Ectodermal cell (in vitro differentiated cells): ENCODE data around the gene AHRR.

Experiments used
- H3K27ac ChIP-seq: 2 replicates; pipeline ENCODE4 v1.7.0; 2013; ENCODE audit warnings: mild to moderate bottlenecking, low read depth, low read length; ENCODE audit not compliant: insufficient read depth, poor library complexity, severe bottlenecking
- H3K27me3 ChIP-seq: 2 replicates; pipeline ENCODE4 v1.7.0; 2013; ENCODE audit warnings: mild to moderate bottlenecking, low read length; ENCODE audit not compliant: insufficient read depth, control insufficient read depth, poor library complexity, severe bottlenecking
- H3K36me3 ChIP-seq: one replicate; pipeline ENCODE4 v1.7.0; 2013; ENCODE audit warnings: low read length; ENCODE audit not compliant: control insufficient read depth, insufficient read depth
- H3K4me1 ChIP-seq: one replicate; pipeline ENCODE4 v1.7.0; 2013; ENCODE audit warnings: low read length; ENCODE audit not compliant: control insufficient read depth, insufficient read depth
- H3K4me3 ChIP-seq: 2 replicates; pipeline ENCODE4 v1.7.0; 2013; ENCODE audit warnings: low read depth, low read length, control low read depth; ENCODE audit not compliant: insufficient read depth
- H3K9me3 ChIP-seq: 2 replicates; pipeline ENCODE4 v1.7.0; 2013; ENCODE audit warnings: mild to moderate bottlenecking, low read length, moderate library complexity; ENCODE audit not compliant: control insufficient read depth
- WGBS, 2 experiments: methylation state at CpG; one replicate each; pipeline ENCODE4 v1.1.7; 2013; ENCODE audit warnings: missing lambda C conversion rate in 2 of 2; 5-methylcytosine and 5-hydroxymethylcytosine counted together

The AHRR gene

DNA sequence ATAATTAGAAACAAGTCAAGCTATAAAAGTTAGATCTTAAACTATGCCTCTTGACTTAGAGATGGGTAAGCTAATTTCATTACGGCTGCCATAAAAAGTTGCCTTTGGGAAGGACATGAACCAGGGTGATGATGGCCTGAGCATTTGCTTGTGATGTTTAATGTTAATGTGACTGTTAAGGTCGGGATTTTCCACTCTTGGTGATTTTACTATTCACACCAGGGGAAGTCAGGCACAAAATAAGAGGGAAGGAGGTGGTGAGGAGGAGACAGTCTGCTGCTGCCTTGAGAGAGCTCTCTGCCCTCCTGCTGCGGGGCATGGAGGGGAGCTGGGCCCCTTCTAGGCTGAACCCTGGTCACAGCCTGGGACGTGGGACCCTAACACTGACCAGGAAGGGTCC lies 34.4 kb downstream of the AHRR start:
- H3K4me3 ChIP-seq, result no peak overlapping the region
- H3K4me1 ChIP-seq, result no peaks in the 10 kb centered on the region
- H3K27me3 ChIP-seq, result no peaks in the 10 kb centered on the region
- no peaks in the 10 kb centered on the region for H3K9me3 ChIP-seq
- no peaks in the 10 kb centered on the region for H3K36me3 ChIP-seq
- no peak overlapping the region for H3K27ac ChIP-seq
- whole genome bisulfite sequencing, 2 experiments, result 78 to 91% methylated on average over 4 of the region's 4 CpGs

DNA sequence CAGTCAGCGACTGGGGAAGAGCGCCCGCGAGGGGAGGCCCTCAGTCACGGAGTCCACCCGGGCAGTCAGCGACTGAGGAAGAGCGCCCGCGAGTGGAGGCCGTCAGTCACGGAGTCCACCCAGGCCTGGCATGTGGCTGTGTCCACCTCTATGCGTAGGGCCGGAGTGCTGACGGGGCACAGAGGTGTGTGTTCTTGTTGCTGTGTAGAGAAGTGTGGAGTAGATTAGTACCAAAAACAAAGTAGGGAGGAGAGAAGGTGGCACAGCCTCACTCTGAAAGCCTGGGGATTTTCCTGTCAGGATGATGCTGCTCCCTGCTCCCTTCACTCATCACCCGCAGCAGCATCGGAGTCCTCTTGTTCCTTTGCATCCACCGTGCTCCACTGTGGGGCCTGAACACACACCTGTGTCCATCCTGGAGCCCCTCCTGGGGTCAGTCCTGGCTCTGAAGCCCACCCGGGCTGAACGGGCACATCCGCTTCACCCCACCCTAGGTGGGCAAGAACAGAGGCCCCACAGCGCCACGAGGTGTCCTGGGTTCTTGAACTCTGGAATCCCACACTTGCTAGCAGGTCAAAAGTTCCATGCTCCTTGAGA lies 37.9 kb downstream of the AHRR start:
- no peaks in the 10 kb centered on the region for H3K4me1 ChIP-seq
- WGBS, 2 experiments, result 94 to 96% methylated on average over 23 of the region's 23 CpGs
- H3K27ac ChIP-seq, result no peak overlapping the region
- no peaks in the 10 kb centered on the region for H3K27me3 ChIP-seq
- H3K9me3 ChIP-seq, result no peaks in the 10 kb centered on the region
- no peaks in the 10 kb centered on the region for H3K36me3 ChIP-seq
- H3K4me3 ChIP-seq, result no peak overlapping the region

DNA sequence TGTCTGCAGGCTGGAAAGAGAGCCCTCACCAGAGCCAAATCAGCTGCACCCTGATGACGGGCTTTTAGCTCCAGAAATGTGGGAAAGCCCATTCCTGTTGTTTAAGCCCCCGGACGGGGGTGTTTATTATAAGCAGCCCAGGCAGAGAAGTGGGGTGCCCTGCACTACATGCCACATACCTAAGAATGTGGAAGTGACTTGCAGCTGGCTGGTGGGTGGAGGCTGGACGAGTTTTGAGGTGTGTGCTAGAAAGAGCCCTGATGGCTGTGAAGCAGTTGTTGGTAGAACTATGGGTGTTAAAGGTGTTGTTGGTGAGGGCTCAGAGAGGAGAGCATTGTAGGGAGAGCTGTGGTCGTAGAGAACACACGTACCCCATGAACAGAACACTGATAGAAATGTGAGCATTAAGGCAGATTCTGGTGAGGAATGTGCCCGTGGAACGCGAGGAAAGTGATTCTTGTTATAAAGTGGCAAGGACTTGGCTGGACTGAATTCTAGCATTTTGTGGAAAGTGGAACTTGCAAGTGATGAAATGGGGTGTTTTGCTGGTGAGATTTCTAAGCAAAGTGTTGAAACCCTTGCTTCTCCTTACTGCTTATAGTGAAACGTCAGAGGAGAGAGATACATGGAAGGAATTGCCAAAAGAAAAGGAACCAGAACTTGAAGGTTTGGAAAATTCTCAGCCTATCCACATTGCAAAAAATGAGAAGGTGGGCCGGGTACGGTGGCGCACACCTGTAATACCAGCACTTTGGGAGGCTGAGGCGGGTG lies 38.9 kb downstream of the AHRR start:
- Histone ChIP-seq H3K4me1 (no peaks in the 10 kb centered on the region), H3K9me3 (no peaks in the 10 kb centered on the region), H3K36me3 (no peaks in the 10 kb centered on the region), H3K27ac (no peak overlapping the region), H3K27me3 (no peaks in the 10 kb centered on the region), H3K4me3 (no peak overlapping the region)
- WGBS, 2 experiments, result 89 to 91% methylated on average over 14 of the region's 14 CpGs

DNA sequence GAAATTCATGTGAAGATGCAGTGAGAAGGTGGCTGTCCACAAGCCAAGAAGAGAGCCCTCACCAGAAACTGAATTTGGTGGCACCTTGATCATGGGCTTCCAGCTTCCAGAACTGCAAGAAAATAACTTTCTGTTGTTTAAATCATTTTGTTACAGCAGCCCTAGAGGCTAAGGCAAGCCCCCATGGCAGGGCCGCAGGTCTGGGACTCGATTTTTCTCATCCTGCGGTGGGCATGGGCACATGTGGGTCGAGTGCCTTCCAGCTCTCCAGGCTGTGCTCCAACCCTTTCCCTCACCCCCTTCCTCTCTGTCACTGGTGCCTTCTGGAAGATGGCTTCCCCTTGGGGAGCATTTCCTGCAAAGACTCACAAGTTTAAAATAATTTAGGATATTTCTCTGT lies 40.7 kb downstream of the AHRR start:
- Histone ChIP-seq H3K9me3 (no peaks in the 10 kb centered on the region), H3K4me3 (no peak overlapping the region), H3K27me3 (no peaks in the 10 kb centered on the region), H3K4me1 (no peaks in the 10 kb centered on the region), H3K36me3 (no peaks in the 10 kb centered on the region), H3K27ac (no peak overlapping the region)
- WGBS, 2 experiments, result 87 to 91% methylated on average over 4 of the region's 4 CpGs

DNA sequence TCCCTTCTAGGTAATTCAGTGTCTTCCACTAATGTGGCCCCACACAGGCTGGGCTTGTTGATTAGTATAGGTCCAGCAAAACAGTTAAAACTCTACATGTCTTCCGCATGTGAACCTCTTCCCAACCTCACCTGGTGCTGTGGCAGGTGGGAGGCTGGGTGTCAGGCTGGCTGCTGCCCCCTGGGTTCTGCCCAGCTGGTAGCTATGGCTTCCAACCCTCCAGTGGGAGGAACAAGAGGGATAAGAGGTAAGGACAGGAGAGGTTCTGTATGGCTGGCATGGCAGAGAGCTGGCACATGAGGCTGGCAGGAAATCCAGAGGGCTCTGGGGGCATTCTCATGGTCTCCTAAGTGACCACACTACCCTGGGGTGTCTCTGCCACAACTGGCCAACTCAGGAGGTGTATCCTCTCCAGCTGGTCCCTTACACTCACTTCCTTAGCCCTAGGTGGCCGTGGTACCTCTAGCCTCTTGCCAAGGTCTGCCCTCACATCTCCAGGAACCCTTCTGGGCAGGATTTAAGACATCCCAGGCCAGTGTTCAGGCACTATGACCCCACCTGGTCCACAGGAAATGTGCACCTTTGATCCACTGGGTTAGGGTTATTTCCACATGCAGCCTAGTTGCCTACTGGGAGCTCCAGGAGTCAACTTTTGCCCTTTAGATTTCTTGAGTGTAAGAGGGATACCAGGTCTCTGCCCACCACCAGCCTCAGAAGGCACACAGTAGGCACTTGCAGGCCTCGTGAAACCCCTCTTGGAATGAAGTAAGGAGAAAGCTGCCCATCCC lies 41.7 kb downstream of the AHRR start:
- 80 to 90% methylated on average over 3 of the region's 3 CpGs for WGBS, 2 experiments
- no peaks in the 10 kb centered on the region for H3K36me3 ChIP-seq
- no peaks in the 10 kb centered on the region for H3K27me3 ChIP-seq
- H3K4me3 ChIP-seq, result no peak overlapping the region
- no peak overlapping the region for H3K27ac ChIP-seq
- no peaks in the 10 kb centered on the region for H3K9me3 ChIP-seq
- no peaks in the 10 kb centered on the region for H3K4me1 ChIP-seq

DNA sequence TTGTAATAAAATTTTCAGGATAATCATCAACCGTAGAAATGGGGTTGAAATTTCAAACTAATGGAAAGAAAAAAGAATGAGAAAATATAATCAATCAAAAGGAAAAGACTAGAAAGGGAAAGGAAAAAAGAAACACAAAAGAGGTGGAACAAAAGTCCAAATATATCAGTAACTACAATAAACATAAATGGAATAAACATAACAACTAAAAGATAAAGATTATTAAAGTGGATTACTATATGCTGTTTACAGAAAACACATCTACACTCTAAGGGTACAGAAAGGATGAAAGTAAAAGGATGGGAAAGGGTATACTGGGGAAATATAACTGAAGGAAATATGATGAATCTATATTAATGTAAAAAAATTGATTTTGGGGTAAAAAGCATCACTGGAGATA lies 43.0 kb downstream of the AHRR start:
- Histone ChIP-seq H3K4me3 (no peak overlapping the region), H3K4me1 (no peaks in the 10 kb centered on the region), H3K27ac (no peak overlapping the region), H3K9me3 (no peaks in the 10 kb centered on the region), H3K36me3 (no peaks in the 10 kb centered on the region), H3K27me3 (no peaks in the 10 kb centered on the region)
- WGBS, 2 experiments, result 90 to 100% methylated on average over 1 of the region's 1 CpG

DNA sequence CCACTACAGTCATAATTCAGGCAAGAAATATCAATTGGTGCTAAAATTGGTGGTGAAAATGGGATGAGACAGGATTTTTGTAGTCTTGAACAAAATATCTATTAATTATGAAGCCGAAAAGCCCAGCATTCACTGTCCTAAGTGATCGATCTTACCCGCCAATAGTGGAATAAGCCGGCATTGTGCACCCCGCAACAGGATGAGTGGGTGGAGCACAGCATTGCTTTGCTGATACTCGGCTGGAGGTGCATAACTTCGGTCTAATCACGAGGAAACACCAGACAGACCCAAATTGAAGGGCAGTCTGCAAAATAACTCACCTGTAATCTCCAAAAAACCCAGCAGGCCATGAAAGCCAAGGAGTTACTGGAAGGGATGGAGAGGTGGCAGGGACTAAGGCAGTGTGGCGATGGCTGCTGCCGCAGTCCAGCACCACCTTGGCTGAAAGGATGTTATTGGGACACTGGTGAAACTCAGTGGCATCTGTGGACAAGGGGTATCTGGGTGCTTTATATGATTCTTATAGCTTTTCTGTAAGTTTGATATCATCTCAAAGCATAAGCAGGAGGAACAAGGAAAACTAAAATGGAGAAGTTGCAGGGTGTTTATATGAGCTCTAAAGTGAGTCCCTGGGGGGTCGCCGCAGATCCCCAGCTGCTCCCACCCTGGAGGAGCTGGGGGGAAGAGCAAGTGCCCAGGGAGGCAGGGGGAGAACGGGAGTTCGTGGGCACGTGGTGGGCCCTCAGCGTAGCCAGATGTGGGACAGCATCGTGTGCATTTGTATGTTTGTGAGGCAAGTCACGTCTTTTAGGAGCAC lies 45.2 kb downstream of the AHRR start:
- Histone ChIP-seq H3K4me1 (no peaks in the 10 kb centered on the region), H3K27me3 (no peaks in the 10 kb centered on the region), H3K9me3 (no peaks in the 10 kb centered on the region), H3K27ac (no peak overlapping the region), H3K36me3 (no peaks in the 10 kb centered on the region), H3K4me3 (no peak overlapping the region)
- WGBS, 2 experiments, result 91 to 94% methylated on average over 18 of the region's 18 CpGs

DNA sequence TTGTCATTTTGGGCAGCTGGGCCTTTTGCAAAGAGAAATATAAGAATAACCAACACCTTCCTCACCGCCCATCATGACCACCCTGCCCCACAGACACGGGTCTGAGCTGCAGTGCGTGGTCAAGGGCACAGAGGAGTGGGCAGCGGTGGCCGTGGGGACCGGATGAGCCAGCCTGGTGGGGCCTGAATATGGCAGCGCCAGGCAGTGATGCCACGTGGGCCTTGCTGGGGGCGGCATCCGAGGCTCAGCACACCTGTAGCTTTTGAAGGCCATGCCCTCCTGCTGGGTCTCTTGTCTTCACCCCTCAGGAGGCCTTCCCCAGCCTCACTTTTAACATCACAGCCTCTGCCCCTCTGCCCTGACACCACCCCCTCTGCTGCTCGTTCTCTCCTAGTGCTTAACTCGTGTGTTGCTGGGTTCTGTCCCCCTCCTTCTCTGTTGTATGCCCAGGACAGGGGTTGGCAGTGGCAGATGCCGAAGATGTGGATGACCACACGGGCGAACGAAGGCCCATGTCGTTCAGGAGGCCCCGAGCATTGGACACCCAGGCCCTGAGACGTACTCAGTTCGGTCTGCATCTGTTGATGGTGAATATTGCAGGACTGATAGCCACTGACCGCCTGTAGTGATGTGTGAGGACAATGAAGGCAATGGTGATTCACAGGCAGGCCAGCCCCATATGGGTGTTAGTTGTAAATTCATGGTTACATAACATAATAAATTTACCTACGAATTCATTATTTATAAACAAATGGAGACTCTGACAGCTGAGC lies 46.0 kb downstream of the AHRR start:
- 84% methylated on average over 21 to 22 of the region's 22 CpGs for WGBS, 2 experiments
- H3K4me3 ChIP-seq, result no peak overlapping the region
- H3K9me3 ChIP-seq, result no peaks in the 10 kb centered on the region
- no peaks in the 10 kb centered on the region for H3K36me3 ChIP-seq
- H3K4me1 ChIP-seq, result no peaks in the 10 kb centered on the region
- H3K27ac ChIP-seq, result no peak overlapping the region
- no peaks in the 10 kb centered on the region for H3K27me3 ChIP-seq

DNA sequence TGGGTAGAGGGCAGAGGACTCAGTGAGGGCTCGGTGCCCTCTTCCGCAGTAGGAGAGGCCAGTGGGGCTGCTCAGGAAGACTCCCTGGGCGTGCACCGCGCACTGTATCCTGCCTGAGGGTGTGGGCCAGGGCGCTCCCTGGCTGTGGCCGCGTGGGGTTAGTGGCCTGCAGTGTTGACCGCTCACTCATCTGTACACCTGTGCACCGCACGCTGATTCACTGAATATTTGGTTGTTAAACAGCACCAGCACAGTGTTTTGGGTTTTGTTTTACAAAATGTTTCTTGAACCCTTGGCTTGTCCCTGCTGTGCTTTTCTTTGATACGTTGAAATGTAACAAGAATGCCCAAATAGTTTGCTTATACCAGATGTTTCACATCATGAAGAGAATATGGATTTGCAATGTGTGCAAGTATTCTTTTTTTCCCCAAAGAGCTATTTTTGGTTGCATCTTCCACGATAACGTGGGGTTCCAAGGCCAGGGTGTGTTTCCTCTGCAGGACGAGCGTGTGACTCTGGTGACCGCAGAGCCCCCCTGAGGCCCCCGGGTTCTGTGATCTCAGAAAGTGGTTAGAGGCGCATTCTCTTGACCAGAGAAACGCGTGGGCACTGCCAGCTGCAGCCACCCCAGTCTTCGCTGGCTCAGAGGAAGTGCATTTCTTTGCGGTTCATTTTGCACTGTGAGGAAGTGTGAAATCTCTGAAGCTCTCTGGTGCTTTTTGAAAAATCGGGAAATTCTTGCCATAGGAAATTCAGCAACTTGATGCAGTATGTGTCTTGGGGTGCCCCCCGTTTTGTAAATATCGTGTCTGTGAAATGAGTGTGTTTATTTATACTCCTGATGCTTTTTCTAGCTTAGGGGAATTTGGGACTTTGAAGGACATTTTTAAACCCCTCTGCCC lies 46.9 kb downstream of the AHRR start:
- Histone ChIP-seq H3K9me3 (no peaks in the 10 kb centered on the region), H3K4me3 (no peak overlapping the region), H3K36me3 (no peaks in the 10 kb centered on the region), H3K4me1 (peaks cover 8% of the 10 kb centered on the region), H3K27me3 (peaks cover 7% of the 10 kb centered on the region), H3K27ac (no peak overlapping the region)
- WGBS, 2 experiments, result 93% methylated on average over 26 of the region's 26 CpGs
